Fibroblast of skin of right biceps (primary cell): ENCODE measurements around the gene TKTL1.
"Not testable (repeated sequence)": the region's sequence is repeated elsewhere in the genome, so short reads cannot be mapped to it uniquely, and the experiment has no call there.

Experiments
- DNase-seq: peaks from one replicate; pipeline ENCODE4 v3.0.0-alpha.2; 2013

The TKTL1 gene

GRCh38 chrX:154309041-154309775 lies 13.6 kb downstream of the TKTL1 start:
- DNase-seq: no peak

- no peak for DNase-seq
Measured at GRCh38 chrX:154310616-154311536, 15.3 kb downstream of the TKTL1 start.

GRCh38 chrX:154312116-154312515 lies 16.5 kb downstream of the TKTL1 start:
- no peak for DNase-seq

GRCh38 chrX:154313147-154313546 lies 17.6 kb downstream of the TKTL1 start:
- no peak for DNase-seq

GRCh38 chrX:154315416-154315815 lies 19.8 kb downstream of the TKTL1 start:
- DNase-seq: no peak

- peak; percentile 15 for DNase-seq
Measured at GRCh38 chrX:154317391-154317995, 21.9 kb downstream of the TKTL1 start.

GRCh38 chrX:154320406-154320805 lies 24.8 kb downstream of the TKTL1 start:
- DNase-seq: no peak

- no peak for DNase-seq
Measured at GRCh38 chrX:154321152-154321551, 25.6 kb downstream of the TKTL1 start.

GRCh38 chrX:154321594-154321993 lies 26.0 kb downstream of the TKTL1 start:
- DNase-seq: peak; percentile 8

GRCh38 chrX:154322890-154323289 lies 27.3 kb downstream of the TKTL1 start:
- no peak for DNase-seq

- no peak for DNase-seq
Measured at GRCh38 chrX:154323537-154323936, 27.9 kb downstream of the TKTL1 start.

- DNase-seq: no peak
Measured at GRCh38 chrX:154325541-154325940, 29.9 kb downstream of the TKTL1 start.

- DNase-seq: peak; percentile 40
Measured at GRCh38 chrX:154327038-154327820, 31.6 kb downstream of the TKTL1 start.

- no peak for DNase-seq
Measured at GRCh38 chrX:154328646-154329045, 33.1 kb downstream of the TKTL1 start.

- DNase-seq: no peak
Measured at GRCh38 chrX:154329294-154329693, 33.7 kb downstream of the TKTL1 start.

GRCh38 chrX:154332561-154332960 lies 37.0 kb downstream of the TKTL1 start:
- DNase-seq: no peak

- no peak for DNase-seq
Measured at GRCh38 chrX:154333116-154333515, 37.5 kb downstream of the TKTL1 start.

- DNase-seq: no peak
Measured at GRCh38 chrX:154333837-154334271, 38.3 kb downstream of the TKTL1 start.

GRCh38 chrX:154334496-154334895 lies 38.9 kb downstream of the TKTL1 start:
- DNase-seq: no peak

GRCh38 chrX:154341399-154342298 lies 46.1 kb downstream of the TKTL1 start:
- not testable (repeated sequence) for DNase-seq

- DNase-seq: not testable (repeated sequence)
Measured at GRCh38 chrX:154343063-154343462, 47.5 kb downstream of the TKTL1 start.

GRCh38 chrX:154343620-154344019 lies 48.0 kb downstream of the TKTL1 start:
- not testable (repeated sequence) for DNase-seq
